HuH-7 (cell line): Measurements from ENCODE around the gene C1QTNF3.
A peak's percentile ranks its signal among the peaks of the same experiment; 100 is the strongest.
"Not testable (repeated sequence)": the region's sequence is repeated elsewhere in the genome, so short reads cannot be mapped to it uniquely, and the experiment has no call there.

Experiments used
- DNase-seq: peaks from one replicate; pipeline ENCODE4 v3.0.0; 2011; ENCODE audit warnings: low spot score

C1QTNF3 gene

GRCh38 chr5:34051374-34051980 lies 8.5 kb upstream of the C1QTNF3 start:
- DNase-seq = no peak

- DNase-seq = no peak
Observed at GRCh38 chr5:34047774-34048572, 5.0 kb upstream of the C1QTNF3 start.

- no peak for DNase-seq
Observed at GRCh38 chr5:34047143-34047542, 4.1 kb upstream of the C1QTNF3 start.

DNA sequence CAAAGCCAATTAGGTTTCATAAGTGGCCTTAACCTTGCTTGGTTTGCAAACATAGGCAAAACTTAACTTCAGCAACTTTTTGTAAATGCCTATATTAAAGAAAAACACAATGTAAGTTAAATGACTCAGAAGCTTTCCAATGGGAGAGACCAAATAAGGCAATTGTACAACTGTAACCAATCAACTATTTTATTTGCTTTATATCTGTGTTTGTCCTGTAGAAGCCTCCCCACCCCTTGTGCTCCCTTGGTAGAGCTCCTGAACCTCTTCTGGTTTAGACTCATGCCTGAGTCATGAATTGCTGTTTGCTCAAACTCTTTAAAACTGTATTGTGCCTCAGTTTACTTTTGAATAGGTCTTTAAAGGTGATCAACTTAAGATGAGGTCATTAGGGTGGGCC lies 3.0 kb upstream of the C1QTNF3 start:
- no peak for DNase-seq

DNA sequence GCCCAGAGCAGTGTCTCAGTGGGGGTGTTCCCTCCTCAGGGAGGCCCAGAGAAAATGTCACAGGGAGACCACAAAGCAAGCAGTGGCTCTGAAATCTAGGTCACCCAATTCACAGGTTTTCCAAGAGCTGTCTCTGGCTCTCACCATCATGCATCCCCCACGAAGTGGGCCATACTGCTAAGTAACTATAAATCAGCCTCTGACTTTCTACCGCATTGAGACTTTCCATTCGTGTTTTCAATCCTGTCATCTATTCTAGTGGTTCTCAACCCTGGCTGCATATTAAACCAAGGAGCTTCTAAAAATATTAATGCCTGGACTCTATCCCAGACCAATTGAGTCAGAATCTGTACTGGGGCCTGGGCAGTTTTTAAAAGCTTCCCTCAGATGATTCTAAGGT lies 2.0 kb upstream of the C1QTNF3 start:
- DNase-seq = no peak

- no peak for DNase-seq
Observed at GRCh38 chr5:34042321-34042720, 692 bp downstream of the C1QTNF3 start.

- DNase-seq = no peak
Observed at GRCh38 chr5:34041247-34041972, 1.6 kb downstream of the C1QTNF3 start.

GRCh38 chr5:34040472-34040871 lies 2.5 kb downstream of the C1QTNF3 start:
- no peak for DNase-seq

DNA sequence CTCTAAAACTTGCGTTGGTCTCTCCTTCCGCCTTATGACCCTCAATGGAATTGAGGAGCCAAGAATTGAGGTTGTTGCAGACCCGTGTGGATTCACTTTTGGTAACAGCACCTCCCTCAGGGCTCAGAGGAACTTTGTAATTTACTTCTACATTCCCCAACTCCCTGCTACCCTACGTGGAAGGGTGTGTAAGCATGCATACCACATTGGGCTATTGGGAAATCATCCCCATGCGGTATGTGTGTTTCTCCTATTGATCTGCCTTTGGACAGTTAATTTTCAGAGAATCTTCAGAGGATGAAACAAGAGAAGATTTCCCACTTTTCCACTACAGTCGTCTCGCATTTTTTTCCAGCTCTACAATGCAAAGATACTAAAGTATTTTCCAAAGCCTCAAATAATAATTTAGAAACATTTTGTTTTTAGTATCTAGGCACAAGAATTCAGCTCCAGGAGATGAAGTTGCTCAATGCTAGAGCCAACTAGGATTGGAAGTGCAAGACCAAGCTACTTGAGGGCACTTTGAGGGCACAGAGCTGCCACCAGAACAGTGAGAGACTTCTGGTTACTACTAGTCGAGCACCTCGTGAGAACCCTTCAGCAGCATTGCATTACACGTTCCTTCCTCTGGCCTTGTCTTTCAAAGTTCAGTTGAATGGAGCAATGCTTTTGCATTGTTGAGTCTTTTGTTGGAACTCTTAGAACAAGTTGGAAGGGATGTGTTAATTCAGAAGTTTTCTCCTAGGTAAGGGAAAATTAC lies 3.4 kb downstream of the C1QTNF3 start:
- peak; percentile 45 for DNase-seq

DNA sequence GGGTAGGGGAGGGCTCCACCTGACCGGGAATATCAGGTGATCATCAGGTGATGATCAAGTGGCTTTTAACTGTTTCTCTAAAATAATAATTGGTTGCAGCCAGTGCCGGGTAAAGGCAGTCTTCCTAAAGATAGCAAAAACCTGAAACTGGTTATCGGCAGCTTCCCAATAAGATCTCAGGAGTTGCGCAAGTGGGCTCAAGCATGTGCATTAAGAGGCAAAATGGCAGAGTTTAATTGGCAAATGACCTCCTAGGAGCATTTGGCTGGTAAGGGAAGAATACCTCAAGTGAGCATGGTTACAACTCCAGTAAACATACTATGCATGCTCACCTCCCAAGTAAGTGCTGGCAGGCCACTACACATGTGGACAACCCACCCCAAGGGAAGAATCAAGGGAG lies 4.2 kb downstream of the C1QTNF3 start:
- DNase-seq = no peak

DNA sequence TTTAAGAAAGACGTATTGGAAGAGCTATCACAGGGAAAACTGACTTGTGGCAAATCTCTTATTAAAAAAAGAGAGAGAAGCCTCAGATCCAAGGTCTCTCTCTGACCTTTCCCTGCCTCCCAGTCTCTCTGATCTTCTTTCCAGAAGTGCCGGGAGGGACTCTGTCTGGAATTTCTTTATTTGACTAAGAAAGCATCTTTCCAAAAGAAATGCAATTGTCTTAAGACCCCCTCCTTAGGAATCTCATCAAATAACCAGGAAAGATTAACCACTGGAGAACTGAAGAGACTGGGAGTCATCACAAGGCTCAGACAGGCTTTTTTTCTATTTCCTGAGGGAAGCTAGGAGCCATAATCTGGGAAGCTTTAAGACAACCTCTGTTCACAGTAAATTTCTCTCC lies 4.6 kb downstream of the C1QTNF3 start:
- no peak for DNase-seq

DNA sequence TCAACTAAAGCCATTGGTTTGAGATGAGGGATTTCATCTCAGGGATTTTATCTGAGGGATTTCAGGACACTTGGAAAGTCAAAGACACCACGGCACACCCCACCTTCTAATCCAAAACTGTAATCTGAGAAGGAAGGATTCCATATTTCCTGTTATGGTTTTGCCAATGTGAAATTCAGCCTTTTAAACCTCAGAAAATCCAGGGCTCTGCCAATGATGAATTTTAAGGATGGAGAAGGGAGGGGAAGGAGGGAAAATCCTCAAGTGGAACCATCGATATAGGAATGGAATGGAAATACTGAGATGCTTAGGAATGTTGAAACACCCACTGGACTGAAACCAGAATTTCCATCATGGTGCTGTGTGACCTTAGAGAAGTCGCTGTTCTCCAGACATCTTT lies 5.3 kb downstream of the C1QTNF3 start:
- no peak for DNase-seq

DNA sequence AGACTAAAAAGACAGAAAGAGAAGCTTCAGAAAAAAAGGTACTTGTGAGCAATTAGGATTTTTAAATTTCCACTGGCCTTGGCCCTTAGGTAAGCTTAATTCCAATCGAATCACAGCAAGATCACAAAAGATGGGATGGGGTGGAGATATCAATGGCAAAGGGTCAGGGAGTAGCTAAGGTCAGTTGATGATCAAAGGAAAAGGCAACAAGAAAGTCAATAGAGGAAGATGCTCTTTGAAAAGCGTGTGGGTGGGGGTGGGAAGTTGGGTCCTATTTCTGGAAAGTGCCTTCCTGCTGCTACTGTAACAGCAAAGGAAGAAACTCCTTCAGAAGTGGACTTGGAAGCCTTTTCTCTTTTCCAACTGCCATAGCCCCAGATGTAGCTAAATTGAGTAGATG lies 7.3 kb downstream of the C1QTNF3 start:
- DNase-seq = no peak

DNA sequence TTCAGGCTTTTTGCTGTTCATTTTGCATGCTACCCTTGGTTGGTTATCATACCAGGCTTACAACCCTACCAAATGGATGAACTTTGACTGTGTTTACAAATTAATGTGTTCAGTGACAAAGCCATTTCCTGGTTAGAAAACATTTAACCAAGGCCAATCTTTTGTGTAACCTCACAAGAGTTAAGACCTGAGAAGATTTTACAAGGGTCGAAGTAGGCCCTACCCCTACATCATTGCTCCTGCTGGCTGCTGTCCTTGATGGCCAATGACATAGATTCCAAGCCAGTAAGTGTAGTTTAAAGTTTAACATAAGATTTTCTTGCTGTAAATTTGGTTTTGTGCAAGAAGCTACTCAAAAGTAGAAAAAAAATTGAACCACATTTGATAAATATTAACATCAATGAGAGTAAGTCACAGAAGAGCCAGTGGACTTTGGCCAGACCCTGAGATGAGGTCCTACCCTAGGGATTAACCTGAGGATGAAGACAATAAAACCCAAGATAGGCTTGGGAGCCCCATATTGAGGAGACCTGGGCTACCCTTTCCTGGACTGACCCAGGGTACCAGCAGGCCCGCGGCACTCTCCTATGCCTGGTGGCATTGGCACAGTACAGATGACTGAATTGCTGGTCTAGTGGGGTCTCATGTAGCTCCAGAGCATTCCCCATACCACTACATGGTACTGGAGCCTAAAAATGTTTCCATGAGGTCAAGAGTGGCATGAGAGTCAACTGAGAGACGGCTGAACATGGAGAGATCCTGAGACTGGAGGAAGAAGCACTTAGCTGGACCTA lies 8.3 kb downstream of the C1QTNF3 start:
- DNase-seq = peak; percentile 52

DNA sequence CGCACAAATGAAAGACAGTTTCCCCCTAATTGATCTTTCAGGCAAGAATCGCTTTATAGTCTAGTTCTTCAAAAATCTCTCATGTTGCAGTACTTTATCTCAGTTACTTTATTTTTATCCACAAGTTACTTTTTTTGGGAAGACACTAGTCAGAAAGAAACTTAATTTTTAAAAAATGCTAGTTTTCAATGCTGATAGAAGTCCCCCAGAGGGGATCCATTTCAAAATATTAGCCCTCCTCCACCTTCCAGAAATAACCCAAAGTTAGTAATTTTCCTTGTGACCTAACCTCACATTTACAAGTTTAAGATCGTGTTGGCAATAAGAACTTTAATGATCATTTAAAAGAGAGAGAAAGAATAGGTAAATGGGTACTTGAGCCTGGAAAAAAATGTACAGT lies 11.0 kb downstream of the C1QTNF3 start:
- no peak for DNase-seq

DNA sequence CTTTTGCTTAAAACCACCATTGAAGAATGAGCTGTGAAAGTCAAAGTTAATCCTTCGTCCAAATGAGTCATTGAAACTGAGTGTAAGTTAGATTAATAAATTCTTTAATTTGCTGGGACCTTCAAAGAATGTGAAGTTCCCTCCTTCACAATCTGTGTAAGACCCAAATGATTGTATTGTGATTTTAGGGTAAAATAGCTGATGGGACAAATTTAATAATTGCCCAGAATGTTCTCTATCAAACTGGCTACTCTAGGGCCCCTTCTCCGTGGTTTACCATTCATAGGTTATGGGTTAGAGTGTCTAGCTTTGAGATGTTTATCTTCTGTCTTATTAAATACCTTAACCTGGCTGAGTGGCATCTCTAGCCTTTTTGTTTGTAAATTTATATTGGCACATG lies 11.9 kb downstream of the C1QTNF3 start:
- no peak for DNase-seq

DNA sequence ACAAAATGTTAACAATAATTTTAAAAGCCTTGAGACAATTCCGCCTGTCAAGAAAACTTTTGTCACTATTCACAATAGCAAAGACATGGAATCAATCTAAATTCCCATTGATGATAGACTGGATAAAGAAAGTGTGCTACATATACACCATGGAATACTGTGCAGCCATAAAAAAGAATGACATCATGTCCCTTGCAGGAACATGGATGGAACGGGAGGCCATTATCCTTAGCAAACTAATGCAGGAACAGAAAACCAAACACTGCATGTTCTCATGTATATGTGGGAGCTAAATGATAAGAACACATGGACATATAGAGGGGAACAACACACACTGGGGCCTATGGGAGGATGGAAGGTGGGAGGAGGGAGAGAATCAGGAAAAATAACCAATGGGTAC lies 12.4 kb downstream of the C1QTNF3 start:
- DNase-seq = not testable (repeated sequence)

- DNase-seq = no peak
Observed at GRCh38 chr5:34030048-34030447, 13.0 kb downstream of the C1QTNF3 start.

DNA sequence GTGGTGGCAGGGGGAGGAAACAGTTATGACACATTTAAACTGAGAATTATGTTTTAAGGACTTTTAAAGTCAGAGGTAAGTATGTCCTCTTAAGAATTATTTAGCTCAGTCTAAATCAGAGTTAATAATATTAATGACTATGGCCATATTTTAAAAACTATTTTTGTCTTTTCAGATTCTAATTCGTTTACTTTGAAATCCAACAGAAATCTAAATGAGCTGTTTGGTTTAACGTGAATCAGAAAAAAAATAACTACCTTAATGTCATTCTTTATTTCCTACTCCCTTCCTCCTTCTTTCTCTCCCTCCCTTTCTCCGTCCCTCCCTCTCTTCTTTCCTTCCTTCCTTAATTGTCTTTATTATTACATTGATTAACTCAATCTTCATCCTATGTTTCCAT lies 14.7 kb downstream of the C1QTNF3 start:
- DNase-seq = no peak

DNA sequence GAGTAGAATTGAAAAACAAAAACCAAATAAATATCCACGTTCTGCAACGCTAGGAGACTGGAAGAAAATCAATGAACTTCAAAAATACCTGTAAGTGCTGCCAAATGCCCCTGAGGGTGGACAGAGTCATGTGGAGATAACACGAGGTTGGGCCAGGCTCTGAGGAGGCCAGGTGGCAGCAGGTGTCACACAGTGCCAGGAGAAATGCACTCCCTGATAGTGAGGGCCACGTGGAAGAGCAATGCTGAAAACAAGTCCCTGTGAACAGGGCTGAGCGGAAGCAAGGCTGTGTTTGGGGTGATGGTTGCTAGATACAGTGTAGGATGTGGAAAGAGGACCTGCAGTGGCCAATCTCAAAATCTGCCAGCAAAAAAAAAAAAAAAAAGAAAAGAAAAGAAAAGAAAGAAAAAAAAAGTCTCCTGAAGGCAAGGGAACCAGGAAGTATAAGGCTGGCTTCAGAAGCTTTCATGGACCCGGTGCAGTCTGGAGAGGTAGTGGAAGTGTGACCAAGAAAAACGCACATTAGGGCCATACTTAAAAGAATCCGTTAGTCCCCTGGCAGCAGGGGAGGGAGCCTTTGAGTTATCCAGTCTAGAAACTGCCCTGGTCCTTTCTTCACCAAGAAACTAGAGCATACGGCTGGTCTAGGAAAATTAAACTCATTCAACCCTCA lies 16.8 kb downstream of the C1QTNF3 start:
- DNase-seq = no peak

DNA sequence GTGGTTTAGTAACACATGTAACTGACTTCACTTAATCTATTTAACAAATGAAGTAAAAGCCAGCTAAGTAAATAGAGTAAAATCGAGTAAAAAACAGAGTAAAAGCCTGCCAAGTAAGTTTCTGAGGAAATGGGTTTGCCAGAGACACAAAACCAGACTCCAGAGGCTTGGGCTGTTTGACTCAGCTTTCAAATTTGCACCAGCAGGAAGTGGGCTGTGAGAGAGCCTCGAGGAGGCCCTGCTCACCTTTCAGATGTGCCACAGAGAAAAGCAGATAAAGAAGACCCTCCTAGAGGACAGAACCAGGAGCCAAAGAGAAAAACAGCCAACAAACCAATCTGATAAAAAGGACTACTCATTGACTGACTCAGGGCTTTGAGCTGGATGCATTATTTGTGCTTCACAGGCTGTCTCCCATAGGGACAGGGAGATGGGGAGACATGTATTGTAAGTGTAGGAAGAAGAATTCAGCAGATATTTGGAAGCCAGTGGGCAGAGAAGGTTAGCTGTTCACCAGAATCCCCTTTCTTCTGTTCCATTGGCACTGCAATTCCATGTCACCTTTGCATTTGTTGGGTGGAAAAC lies 20.8 kb downstream of the C1QTNF3 start:
- no peak for DNase-seq
